Left lobe of liver (tissue), 2 donors: ENCODE measurements around the gene NOTCH2NLA. TPM values are rescaled to one million over a fixed set of nuclear protein-coding genes. Genes with fewer than 3 reads are reported as not detected.
"Not testable (repeated sequence)": the region's sequence is repeated elsewhere in the genome, so short reads cannot be mapped to it uniquely, and the experiment has no call there.

ENCODE experiments used
- ATAC-seq: fragments of 200-7000 bp; cut with Tn5 transposase; one replicate; pipeline ENCODE4 v1.9.1; 2020; ENCODE audit warnings: mild to moderate bottlenecking, moderate library complexity
- DNase-seq: peaks from one replicate; pipeline ENCODE4 v3.0.0-alpha.2; 2020; ENCODE audit warnings: low spot score
- total RNA-seq: library from RNA; stranded (reverse); gene quantifications from one replicate; pipeline ENCODE4 v1.2.1, GENCODE V29; 2021
- donor health status: DM: no; HTN: no; CAD: no; lungs with moderate emphysema.
- donor health status: DM: no; HTN: yes; CAD: no.

Gene NOTCH2NLA
- total RNA-seq = 23.5 TPM

GRCh38 chr1:146228710-146229477, at the start of gene NOTCH2NLA:
TSS of gene NOTCH2NLA (minus strand) at chr1:146229021. CDS start at chr1:146189337, 39,684 bp downstream.
- peak; percentile 61 for DNase-seq
- peak; percentile 70 for ATAC-seq

GRCh38 chr1:146278346-146278745, 49.5 kb upstream of the NOTCH2NLA start:
- ATAC-seq = peak; percentile 87
- not testable (repeated sequence) for DNase-seq

- not testable (repeated sequence) for ATAC-seq, DNase-seq
Measured at GRCh38 chr1:146277087-146277486, 48.3 kb upstream of the NOTCH2NLA start.

GRCh38 chr1:146274083-146274482, 45.3 kb upstream of the NOTCH2NLA start:
- not testable (repeated sequence) for DNase-seq
- peak; percentile 59 for ATAC-seq

- not testable (repeated sequence) for DNase-seq, ATAC-seq
Measured at GRCh38 chr1:146273194-146273593, 44.4 kb upstream of the NOTCH2NLA start.

GRCh38 chr1:146272734-146273133, 43.9 kb upstream of the NOTCH2NLA start:
- DNase-seq, ATAC-seq: not testable (repeated sequence)

GRCh38 chr1:146271977-146272376, 43.2 kb upstream of the NOTCH2NLA start:
- not testable (repeated sequence) for ATAC-seq, DNase-seq

GRCh38 chr1:146270129-146270528, 41.3 kb upstream of the NOTCH2NLA start:
- ATAC-seq = not testable (repeated sequence)

GRCh38 chr1:146266179-146266748, 37.4 kb upstream of the NOTCH2NLA start:
- not testable (repeated sequence) for DNase-seq, ATAC-seq

More at GRCh38 chr1:146270129-146270528, 41.3 kb upstream of the NOTCH2NLA start:
- not testable (repeated sequence) for DNase-seq

GRCh38 chr1:146264761-146265160, 35.9 kb upstream of the NOTCH2NLA start:
- ATAC-seq = peak; percentile 31
- DNase-seq = not testable (repeated sequence)

- not testable (repeated sequence) for DNase-seq
- ATAC-seq = peak; percentile 34
Measured at GRCh38 chr1:146260006-146260730, 31.3 kb upstream of the NOTCH2NLA start.

GRCh38 chr1:146257992-146258552, 29.3 kb upstream of the NOTCH2NLA start:
- ATAC-seq = peak; percentile 50
- DNase-seq = not testable (repeated sequence)

- DNase-seq, ATAC-seq: not testable (repeated sequence)
Measured at GRCh38 chr1:146254569-146255197, 25.9 kb upstream of the NOTCH2NLA start.

GRCh38 chr1:146253249-146253855, 24.5 kb upstream of the NOTCH2NLA start:
- peak; percentile 79 for ATAC-seq

GRCh38 chr1:146251523-146251922, 22.7 kb upstream of the NOTCH2NLA start:
- DNase-seq, ATAC-seq: not testable (repeated sequence)

More at GRCh38 chr1:146253249-146253855, 24.5 kb upstream of the NOTCH2NLA start:
- not testable (repeated sequence) for DNase-seq

- DNase-seq, ATAC-seq: not testable (repeated sequence)
Measured at GRCh38 chr1:146248643-146249042, 19.8 kb upstream of the NOTCH2NLA start.

GRCh38 chr1:146236626-146237025, 7.8 kb upstream of the NOTCH2NLA start:
- ATAC-seq, DNase-seq: not testable (repeated sequence)

- ATAC-seq, DNase-seq: not testable (repeated sequence)
Measured at GRCh38 chr1:146236026-146236601, 7.3 kb upstream of the NOTCH2NLA start.

GRCh38 chr1:146228144-146228682, 608 bp downstream of the NOTCH2NLA start:
- DNase-seq = peak; percentile 64
- ATAC-seq = peak; percentile 60
